GM21786 (cell line): ENCODE data around the gene WDR4.
"Not testable (repeated sequence)": the region's sequence is repeated elsewhere in the genome, so short reads cannot be mapped to it uniquely, and the experiment has no call there.

Source experiments
- ATAC-seq: cut with Tn5 transposase; IDR thresholded peaks from one replicate; pipeline ENCODE4 v1.9.1; 2021; ENCODE audit not compliant: unreplicated experiment

The WDR4 gene, protein sequence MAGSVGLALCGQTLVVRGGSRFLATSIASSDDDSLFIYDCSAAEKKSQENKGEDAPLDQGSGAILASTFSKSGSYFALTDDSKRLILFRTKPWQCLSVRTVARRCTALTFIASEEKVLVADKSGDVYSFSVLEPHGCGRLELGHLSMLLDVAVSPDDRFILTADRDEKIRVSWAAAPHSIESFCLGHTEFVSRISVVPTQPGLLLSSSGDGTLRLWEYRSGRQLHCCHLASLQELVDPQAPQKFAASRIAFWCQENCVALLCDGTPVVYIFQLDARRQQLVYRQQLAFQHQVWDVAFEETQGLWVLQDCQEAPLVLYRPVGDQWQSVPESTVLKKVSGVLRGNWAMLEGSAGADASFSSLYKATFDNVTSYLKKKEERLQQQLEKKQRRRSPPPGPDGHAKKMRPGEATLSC

DNA sequence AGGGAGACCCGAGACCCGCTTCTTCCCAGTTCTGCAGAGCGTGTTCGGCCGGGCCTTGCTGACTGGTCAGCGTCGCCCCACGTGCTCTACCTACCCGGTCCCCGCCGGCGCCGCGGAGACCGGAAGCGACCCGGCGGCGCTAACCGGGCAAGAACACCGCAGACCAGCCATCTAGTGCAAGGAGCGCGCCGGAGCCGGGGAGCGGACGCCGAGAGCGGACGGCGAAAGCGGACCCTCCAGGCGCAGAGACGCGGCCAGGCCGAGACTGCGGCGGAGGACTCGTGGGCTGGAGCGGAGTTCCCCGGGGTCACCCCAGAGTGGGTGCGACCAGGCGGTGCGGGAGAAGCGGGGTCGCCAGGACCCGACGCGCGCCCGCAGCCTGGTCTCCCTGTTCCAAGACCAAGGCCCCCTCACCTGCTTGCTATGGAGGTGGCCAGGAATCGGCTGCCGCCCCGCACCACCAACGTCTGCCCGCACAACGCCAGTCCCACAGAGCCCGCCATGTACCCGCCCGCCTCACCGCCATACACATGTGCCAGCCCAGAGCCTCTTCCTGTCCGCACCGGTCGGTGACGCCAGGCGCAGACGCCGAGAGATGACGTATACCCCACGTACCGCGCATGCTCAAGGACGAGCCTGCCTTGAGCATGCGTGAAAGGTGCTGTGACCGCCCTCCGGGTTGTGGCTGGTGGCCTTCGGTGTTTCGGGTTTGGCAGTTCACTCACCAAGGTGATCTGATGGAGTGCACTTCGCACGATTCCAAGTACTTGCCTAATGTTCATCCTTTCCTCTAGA is at the start of gene WDR4:
WDR4 (minus strand) TSS at position 547 of the 795 bp plus-strand sequence; CDS start at position 503, 44 bp downstream.
- peak; percentile 80 for ATAC-seq

DNA sequence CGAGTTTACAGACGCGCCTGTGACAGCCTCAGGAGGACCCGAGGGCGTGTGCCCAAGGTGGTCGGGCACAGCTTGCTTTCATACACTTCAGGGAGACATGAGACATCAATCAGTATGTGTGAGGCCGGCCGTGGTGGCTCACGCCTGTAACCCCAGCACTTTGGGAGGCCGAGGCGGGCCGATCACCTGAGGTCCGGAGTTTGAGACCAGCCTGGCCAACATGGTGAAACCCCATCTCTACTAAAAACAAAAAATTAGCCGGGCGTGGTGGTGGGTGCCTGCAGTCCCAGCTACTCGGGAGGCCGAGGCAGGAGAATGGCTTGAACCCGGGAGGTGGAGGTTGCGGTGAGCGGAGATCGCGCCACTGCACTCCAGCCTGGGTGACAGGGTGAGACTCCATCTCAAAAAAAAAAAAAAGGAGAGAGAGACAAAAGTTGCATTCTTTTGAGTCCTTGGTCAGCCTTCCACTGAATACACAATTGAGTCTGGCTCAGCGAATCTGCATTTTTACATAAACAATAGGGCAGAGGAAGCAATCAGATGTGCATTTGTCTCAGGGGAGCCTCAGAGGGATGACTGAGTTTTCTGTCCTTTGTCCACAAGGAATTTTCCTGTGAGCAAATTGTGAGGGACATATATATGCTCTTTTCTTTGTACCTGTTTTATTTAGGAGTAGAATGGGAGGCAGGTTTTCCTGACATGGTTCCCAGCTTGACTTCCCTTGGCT is 48.3 kb upstream of the WDR4 start:
- not testable (repeated sequence) for ATAC-seq

DNA sequence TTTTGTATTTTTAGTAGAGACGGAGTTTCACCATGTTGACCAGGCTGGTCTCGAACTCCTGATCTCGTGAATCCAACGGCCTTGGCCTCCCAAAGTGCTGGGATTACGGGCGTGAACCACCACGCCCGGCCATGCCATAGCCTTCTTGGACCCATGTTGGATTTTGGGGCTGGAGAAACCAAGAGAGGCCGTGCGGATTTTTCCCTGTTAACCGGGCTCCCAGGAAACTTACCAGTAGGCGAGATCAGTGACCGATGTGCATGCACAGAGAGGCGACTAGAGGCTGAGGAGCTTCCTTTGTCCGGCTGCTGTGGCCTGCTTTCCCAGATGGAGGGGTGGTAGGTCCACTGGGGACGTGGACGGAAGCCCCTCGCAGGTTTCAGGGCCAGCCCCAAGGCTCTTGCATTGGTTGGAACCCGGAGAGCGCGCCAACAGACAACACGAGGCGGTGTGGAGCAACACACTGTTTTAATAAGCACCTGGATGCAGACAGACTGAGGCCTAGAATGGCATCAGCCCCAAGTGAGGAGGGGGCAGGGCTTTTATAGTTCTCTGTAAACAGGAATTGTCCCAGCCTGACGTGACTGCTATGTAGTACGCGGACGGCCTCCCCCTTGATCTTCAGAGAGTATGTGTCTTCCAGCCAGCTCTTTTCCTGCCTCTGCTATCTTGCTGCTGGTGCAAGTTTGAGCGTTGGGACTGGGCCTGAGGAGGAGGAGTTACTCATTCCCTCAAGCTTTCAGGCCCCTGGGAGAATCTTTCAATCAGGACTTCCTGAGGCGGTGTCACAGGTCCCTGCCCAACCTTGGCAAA is 46.0 kb upstream of the WDR4 start, which contains the start of gene ERVH48-1:
ERVH48-1 (minus strand) TSS at position 517 of the 813 bp plus-strand sequence. CDS start 6,624 bp downstream, outside the sequence.
- no peak for ATAC-seq

DNA sequence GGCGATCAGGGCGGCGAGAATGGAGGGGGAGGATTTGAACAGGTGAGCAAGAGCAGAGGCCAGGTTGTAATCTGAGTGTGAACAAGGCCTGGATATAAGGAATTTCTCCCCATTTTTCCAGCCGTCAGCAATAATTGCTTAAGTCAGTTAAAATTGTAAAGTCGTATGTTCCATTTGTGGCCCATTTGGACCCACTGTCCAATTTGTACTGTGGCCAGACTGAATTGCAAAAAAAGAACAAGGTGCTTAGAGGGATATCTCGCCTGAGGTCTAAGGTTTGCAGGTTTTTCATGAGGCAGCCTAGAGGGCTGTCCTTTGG is 45.1 kb upstream of the WDR4 start:
- ATAC-seq, result no peak

DNA sequence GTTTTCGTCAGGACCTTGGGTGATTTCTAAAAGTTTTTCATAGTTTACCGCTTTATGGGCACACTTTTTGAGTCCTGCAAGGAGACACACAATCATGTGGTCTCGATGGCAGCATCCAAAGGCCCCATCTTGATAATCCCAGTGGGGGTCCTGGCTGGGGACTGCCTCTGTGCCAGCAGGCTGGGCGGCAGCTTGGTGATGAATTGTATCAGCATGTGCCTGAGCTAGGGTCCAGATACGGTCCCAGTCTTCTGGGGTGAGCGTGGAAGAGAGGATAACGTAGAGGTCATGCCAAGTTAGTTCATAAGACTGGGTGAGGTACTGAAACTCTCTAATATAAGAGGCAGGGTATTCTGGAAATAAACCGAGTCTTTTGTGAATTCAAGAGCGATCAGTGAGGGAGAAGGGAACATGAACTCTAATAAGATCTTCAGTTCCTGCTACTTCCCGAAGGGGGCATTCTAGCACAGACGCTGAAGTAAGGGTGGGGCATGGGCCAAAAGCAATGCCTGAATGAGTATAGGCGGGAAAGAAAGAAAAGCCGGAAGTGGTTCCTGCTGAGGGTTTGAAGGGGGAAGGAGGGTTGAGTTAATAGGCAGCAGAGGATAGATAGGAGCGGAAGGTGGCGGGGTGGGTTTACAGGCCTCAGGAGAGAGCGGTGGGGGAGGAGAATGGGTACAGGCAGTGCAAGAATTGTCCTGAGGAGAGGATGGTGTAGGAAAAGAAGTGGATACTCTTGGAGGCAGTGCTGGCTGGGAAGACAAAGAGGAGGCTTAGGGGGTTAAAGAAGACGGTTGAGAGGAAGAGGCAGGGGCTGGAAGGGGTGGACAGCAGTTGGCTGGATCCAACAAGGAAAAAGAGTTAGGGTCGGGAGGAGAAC is 44.5 kb upstream of the WDR4 start:
- no peak for ATAC-seq

DNA sequence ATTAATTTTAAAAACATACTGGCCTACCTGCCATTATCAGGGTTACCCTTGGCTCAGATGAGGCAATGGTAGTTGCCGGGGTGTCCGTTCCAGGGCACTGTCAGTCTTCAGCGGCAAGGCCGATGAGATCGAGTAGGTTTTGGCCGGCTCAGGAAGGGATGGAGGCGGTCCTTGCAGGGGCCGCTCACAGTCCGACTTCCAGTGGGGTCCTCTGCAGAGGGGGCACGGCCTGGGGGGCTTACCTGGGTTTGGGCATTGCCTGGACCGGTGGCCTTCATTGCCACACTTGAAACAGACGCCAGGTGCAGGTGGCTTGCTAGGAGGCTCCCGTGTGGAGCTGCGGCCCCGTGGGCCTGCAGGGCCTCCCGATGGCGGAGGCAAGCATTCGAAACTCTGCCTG is 43.6 kb upstream of the WDR4 start:
- no peak for ATAC-seq

DNA sequence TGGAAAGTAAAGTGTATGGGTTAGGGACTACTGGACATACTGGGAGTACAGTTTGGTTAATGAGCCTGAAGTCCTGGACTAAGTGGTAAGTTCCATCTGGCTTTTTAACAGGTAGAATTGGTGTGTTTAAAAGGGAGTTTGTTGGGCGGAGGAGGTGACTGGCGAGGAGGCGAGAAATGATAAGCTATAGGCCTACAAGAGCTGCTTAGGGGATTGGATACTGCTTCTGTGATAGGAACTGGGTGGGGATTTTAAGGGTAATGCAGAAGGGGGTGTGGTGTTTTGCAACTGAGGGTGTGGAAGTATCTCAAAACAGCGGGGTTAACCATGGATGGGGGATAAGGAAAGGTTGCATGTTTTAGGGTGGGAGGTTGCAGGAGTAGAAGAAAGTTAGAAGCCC is 42.6 kb upstream of the WDR4 start:
- ATAC-seq, result no peak

DNA sequence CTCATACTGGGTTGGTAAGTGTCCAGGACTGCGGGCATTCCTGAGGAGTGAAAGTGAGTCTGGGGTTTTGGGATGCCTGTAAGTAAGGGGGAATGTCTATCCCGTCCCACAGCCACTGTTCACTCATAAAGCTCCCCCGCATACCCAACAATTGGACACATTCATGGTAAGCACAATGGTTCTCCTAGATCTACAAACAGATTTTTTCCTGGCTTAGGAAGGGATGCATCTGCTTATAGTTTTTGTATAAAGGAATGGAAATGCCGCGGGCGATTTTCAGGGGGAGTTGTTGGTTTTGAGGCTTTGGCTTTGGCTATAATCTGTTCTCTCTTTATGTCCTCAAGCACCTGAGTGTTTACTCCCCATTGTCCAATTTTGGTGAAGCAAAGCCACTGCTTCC is 39.0 kb upstream of the WDR4 start:
- no peak for ATAC-seq

DNA sequence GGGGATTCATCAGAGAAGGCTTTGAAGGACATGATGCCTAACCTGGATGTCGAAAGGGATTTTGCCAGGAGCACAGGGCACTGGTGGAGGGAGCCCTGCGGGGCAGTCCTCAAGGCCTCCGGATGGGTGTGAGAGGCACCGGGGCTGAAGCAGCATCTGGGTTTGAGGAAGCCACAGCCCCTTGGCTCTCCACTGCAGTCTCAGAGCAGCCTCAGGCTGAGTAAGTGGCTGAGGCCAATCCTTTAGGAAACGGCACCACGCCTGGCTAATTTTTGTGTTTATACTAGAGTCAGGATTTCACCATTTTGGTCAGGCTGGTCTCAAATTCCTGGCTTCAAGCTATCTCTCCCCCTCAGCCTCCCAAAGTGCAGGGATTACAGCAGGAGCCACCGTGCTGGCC is 34.1 kb upstream of the WDR4 start:
- no peak for ATAC-seq

DNA sequence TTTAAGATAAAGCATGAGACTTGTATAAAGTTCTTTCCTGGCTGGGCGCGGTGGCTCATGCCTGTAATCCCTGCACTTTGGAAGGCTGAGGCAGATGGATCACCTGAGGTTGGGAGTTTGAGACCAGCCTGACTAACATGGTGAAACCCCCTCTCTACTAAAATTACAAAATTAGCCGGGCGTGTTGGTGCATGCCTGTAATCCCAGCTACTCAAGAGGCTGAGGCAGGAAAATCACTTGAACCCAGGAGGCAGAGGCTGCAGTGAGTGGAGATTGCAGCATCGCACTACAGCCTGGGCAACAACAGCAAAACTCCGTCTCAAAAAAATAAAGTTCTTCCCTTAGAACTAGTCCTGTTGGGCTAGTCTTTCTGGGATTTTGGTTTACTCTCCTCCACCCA is 32.6 kb upstream of the WDR4 start:
- not testable (repeated sequence) for ATAC-seq

DNA sequence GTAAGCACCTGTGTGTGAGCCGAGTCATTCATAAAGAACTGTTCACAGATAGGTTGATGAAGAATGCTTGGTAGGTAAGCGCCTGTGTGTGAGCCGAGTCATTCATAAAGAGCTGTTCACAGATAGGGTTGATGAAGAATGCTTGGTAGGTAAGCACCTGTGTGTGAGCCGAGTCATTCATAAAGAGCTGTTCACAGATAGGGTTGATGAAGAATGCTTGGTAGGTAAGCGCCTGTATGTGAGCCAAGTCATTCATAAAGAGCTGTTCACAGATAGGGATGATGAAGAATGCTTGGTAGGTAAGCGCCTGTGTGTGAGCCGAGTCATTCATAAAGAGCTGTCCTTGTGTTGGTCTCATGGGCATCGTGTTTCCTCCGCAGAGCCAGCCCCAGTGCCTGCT is 29.1 kb upstream of the WDR4 start:
- not testable (repeated sequence) for ATAC-seq

DNA sequence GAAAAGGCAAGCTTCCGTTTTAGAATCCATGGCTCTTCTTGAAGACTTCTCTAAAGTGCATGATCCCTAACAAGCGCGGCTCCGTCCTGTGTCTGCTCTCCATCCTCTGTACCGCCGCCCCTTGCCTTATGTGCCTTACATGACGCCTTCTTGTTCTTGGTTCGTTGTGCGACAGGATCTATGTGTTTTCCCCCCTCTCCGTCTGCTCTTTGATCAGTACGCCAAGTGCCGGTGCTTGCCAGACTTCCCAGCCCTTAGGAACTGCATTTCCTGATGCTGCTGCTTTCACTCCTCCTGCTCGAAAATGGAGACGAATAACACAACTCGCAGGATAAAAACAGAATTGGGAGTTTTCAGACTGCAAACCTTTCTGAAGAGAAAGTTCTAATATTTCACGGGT is 26.9 kb upstream of the WDR4 start:
- ATAC-seq, result no peak

DNA sequence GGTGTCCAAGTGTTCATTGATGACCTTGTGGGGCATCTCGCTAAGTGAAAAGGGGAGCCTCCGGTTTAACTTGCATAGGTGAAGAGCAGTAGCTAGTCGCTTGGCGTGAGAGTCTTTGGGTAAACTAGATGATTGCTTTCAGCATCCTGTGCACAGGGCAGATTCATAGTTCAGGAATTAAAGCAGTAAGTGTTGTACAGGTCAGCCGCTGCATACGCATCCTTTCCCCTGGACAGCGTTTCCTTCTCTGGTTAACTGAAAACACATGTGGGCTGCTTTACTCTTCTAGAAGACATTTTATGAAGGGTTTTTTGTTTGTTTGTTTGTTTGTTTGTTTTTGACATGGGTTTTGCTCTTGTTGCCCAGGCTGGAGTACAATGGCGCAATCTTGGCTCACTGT is 25.9 kb upstream of the WDR4 start:
- ATAC-seq, result no peak

DNA sequence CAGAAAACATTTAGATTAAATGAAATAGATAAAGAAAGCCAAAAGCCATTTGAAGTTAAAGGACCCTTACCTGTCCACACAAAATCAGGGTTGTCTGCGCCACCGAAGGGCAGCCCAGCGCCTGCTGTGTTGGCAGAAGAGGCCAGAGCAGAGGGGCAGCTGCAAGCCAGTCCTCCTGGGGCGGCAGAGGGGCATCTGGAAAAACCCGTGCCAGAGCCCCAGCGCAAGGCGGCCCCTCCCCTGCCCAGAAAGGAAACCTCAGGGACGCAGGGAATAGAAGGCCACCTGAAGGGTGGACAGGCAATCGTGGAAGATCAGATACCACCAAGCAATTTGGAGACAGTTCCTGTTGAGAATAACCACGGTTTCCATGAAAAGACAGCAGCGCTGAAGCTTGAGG is 24.5 kb upstream of the WDR4 start:
- no peak for ATAC-seq

DNA sequence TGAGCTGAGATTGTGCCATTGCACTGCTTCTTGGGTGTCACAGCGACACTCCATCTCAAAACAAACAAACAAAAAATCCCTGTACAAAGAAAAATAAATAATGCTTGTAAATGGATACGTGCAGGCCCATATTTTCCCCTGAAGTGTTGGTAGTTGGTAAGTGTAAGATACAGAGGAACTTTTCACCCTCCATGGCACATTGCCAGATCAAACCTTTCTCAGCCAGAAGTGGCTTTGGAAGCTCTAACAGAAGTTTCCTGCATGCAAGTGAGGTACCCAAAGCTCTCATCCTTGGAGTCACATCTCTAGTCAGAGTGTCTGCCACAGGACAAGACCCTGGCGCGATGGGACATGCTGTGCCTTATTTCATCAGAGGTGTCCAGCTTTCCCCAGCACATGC is 21.1 kb upstream of the WDR4 start:
- ATAC-seq, result no peak

DNA sequence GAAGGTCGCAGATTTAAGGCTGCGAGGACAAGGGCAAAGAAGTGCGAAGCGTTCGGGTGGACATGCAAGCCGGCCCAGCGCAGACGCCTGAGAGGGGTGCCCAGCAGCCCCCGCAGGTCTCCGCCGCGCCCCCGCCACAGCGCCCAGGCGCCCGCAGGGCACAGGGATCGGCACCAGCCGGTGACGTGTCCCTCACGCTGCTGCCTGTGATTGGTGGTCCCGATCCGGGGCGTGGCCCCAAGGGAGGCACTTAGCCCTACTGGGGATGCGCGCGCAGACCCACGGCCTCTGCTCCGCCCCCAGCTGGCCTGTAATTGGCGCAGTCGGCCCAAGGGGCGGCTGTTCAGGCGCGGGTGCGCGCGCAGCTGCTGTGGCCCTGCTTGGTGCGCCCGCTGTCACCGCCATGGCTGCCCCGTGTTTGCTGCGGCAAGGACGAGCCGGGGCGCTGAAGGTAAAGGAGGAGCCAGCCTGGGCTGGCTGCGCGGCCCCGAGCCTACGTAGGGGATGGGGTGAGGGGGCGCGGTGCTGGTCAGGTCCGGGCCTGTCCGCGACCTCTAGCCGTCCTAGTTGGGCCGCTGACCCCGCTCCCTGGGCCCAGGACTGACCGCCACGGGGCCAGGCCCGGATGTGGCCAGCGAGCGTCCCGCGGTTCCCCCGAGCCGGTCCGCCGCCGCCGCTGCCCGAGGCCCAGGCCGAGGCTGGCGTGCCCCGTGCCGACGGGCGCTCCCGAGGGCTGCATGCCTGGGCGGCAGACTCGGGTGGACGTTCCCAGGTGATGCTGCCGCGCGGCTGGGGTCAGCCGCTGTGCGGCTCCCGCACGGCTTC is 13.8 kb upstream of the WDR4 start, which contains the start of gene NDUFV3:
NDUFV3 (plus strand) TSS at position 379 of the 825 bp plus-strand sequence; CDS start at position 404, 25 bp downstream.
- peak; percentile 94 for ATAC-seq

DNA sequence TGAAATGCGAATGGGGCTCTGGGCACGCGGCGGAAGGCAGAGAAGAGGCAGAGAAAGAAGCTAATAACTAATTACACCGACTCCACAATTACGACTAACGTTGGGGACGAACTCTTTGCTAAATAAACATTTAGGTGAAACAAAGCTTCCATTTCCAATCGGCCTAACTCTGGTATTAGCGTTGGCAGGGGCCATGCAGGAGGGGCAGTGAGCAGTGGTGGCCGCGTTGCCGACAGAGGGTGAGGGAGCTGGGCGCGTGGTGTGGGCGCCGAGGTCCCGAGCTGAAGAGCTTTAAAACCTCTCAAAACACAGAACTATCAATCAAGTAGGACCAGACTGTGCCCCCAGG is 13.2 kb upstream of the WDR4 start:
- ATAC-seq, result no peak

DNA sequence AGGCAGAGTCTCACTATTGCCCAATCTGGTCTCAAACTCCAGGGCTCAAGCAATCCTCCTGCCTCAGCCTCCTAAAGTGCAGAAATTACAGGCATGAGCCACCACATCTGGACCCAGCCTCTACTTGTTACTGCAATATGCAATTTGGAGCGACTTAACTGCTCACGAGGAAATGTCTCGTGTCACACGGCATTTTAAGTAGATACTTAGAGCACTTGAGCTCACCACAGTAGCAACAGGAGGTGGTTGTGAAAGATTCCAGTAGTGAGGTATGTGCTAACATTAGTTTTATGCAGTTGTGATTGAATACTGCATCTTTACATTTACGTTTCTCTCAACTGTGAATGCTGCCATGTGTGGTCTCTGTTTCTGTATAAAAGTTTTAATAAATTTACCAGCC is 8.0 kb upstream of the WDR4 start:
- ATAC-seq, result no peak

DNA sequence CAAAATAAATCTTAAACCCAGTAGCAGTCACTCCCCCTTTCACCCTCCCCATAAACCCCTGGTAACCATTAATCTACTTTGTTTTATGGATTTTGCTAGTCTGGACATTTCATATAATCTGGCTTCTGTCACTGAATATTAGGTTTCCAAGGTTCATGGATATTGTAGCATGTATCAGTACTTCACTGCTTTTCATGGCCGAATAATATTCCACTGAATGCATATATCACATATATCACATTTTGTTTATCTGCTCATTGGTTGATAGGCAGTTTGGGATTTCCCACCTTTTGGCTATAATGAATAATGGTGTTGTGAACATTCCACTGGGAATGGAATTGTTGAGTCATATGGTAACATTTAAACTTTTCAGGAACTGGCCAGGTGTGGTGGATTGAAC is 4.6 kb upstream of the WDR4 start:
- ATAC-seq, result no peak
